NCI-H1092 treated with DMSO at 0.1 percent for 48 hours (cell line): ENCODE data around the gene MAP3K7CL.
A peak's percentile ranks its signal among the peaks of the same experiment; 100 is the strongest.

Experiments
- DNase-seq: peaks from one replicate; lab custom pipeline; 2025; lab: John Stamatoyannopoulos, UW

Gene MAP3K7CL

GRCh38 chr21:29168891-29169315, 38.5 kb downstream of the MAP3K7CL start:
- DNase-seq: no peak

- DNase-seq: no peak
Measured at GRCh38 chr21:29170944-29171343, 40.5 kb downstream of the MAP3K7CL start.

GRCh38 chr21:29172282-29172681, 41.8 kb downstream of the MAP3K7CL start:
- DNase-seq: no peak

- no peak for DNase-seq
Measured at GRCh38 chr21:29174607-29175013, 44.2 kb downstream of the MAP3K7CL start.

GRCh38 chr21:29175408-29176134, 45.1 kb downstream of the MAP3K7CL start:
- DNase-seq: peak; percentile 26

- DNase-seq: no peak
Measured at GRCh38 chr21:29176471-29177120, 46.2 kb downstream of the MAP3K7CL start.

GRCh38 chr21:29177800-29178199, 47.4 kb downstream of the MAP3K7CL start:
- no peak for DNase-seq

GRCh38 chr21:29178926-29179325, 48.5 kb downstream of the MAP3K7CL start:
- no peak for DNase-seq

GRCh38 chr21:29179503-29179902, 49.1 kb downstream of the MAP3K7CL start:
- DNase-seq: no peak

GRCh38 chr21:29181799-29182470, 51.5 kb downstream of the MAP3K7CL start:
- no peak for DNase-seq

GRCh38 chr21:29182691-29183092, 52.2 kb downstream of the MAP3K7CL start:
- DNase-seq: no peak

- no peak for DNase-seq
Measured at GRCh38 chr21:29184037-29184436, 53.6 kb downstream of the MAP3K7CL start.

- no peak for DNase-seq
Measured at GRCh38 chr21:29185172-29185571, 54.7 kb downstream of the MAP3K7CL start.

GRCh38 chr21:29185633-29186032, 55.2 kb downstream of the MAP3K7CL start:
- no peak for DNase-seq

- DNase-seq: no peak
Measured at GRCh38 chr21:29186246-29186645, 55.8 kb downstream of the MAP3K7CL start.

GRCh38 chr21:29187944-29188343, 57.5 kb downstream of the MAP3K7CL start:
- no peak for DNase-seq

- no peak for DNase-seq
Measured at GRCh38 chr21:29189353-29189752, 58.9 kb downstream of the MAP3K7CL start.

GRCh38 chr21:29190923-29191331, 60.5 kb downstream of the MAP3K7CL start:
- DNase-seq: no peak

GRCh38 chr21:29193072-29193471, 62.6 kb downstream of the MAP3K7CL start:
- DNase-seq: no peak

- DNase-seq: no peak
Measured at GRCh38 chr21:29193901-29194300, 63.5 kb downstream of the MAP3K7CL start.

- DNase-seq: no peak
Measured at GRCh38 chr21:29194342-29194741, 63.9 kb downstream of the MAP3K7CL start.

- DNase-seq: no peak
Measured at GRCh38 chr21:29194847-29195246, 64.4 kb downstream of the MAP3K7CL start.
